Suprapubic skin (tissue), 4 donors: Measurements from ENCODE around the gene CIPC. TPM values are rescaled to one million over a fixed set of nuclear protein-coding genes. Genes with fewer than 3 reads are reported as not detected.

Source experiments
- DNase-seq, 2 donors: peaks; one replicate each; pipeline ENCODE4 v3.0.0-alpha.2; 2019; ENCODE audit warnings: low spot score in 2 of 2
- H3K27ac ChIP-seq: fragments of 200-600 bp; sonication (generic); one replicate; pipeline ENCODE4 v1.5.1; 2019
- H3K27me3 ChIP-seq: fragments of 200-600 bp; sonication (generic); one replicate; pipeline ENCODE4 v1.5.1; 2019
- H3K36me3 ChIP-seq: fragments of 200-600 bp; sonication (generic); one replicate; pipeline ENCODE4 v1.5.1; 2019
- H3K4me1 ChIP-seq: fragments of 200-600 bp; sonication (generic); one replicate; pipeline ENCODE4 v1.5.1; 2019
- H3K4me3 ChIP-seq: fragments of 200-600 bp; sonication (generic); one replicate; pipeline ENCODE4 v1.5.1; 2019; ENCODE audit warnings: mild to moderate bottlenecking
- H3K9me3 ChIP-seq: fragments of 200-600 bp; sonication (generic); one replicate; pipeline ENCODE4 v1.5.1; 2019
- CTCF ChIP-seq, 2 donors: fragments of 200-600 bp in 1 of 2; fragments of 450-650 bp in 1 of 2; sonication (generic) in 1 of 2; IDR thresholded peaks; one replicate each; pipeline ENCODE4 v1.5.1; 2016 to 2019; ENCODE audit warnings: antibody characterized with exemption in 2 of 2, mild to moderate bottlenecking in 1 of 2, moderate library complexity in 1 of 2
- EP300 ChIP-seq: sonication (generic); formaldehyde crosslinking; IDR thresholded peaks from one replicate; pipeline ENCODE4 v1.6.1; 2017; ENCODE audit warnings: antibody characterized with exemption
- POLR2A ChIP-seq, 2 donors: fragments of 450-650 bp; IDR thresholded peaks; one replicate each; pipeline ENCODE4 v1.6.1; 2017; ENCODE audit warnings: antibody characterized with exemption in 2 of 2, mild to moderate bottlenecking in 2 of 2, moderate library complexity in 2 of 2
- POLR2AphosphoS5 ChIP-seq, 3 donors: sonication (generic); formaldehyde crosslinking; IDR thresholded peaks; one replicate each; pipeline ENCODE4 v1.6.1; 2017; ENCODE audit warnings: antibody characterized with exemption in 3 of 3
- WGBS: methylation state at CpG from one replicate; pipeline ENCODE4 v1.1.5; 2018; 5-methylcytosine and 5-hydroxymethylcytosine counted together
- total RNA-seq, 4 donors: library from RNA; depleted of rRNA; stranded (reverse); fragments of >200 nt; gene quantifications; one replicate each; pipeline ENCODE4 v1.1.0, GENCODE V29; 2016

The CIPC gene
- total RNA-seq, 4 donors from 2014 or later: 47.2 to 79.0 (median 53.9) TPM

DNA sequence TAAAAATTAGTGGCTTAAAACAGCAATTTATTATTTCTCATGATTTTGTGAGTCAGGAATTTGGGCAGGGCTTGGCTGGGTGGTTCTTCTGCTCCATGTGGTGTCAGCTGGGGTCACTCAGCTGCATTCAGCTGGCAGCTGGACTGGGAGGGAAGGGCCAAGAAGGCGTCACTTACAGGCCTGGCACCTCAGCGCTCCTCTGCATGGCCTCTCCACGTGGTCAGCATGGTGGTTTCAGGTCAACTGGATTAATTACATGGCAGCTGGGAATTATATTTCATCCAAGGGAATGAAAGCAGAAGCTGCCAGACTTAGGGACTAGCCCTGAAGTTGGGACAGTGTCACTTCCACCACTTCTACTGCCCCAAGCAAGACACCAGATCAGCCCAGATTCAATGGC, 42.1 kb upstream of the CIPC start:
- Histone ChIP-seq H3K27me3 (no peaks in the 10 kb centered on the region), H3K9me3 (no peaks in the 10 kb centered on the region), H3K4me3 (no peak overlapping the region), H3K36me3 (no peaks in the 10 kb centered on the region), H3K27ac (no peak overlapping the region), H3K4me1 (peaks cover 31% of the 10 kb centered on the region)
- no peak for DNase-seq
- TF ChIP-seq POLR2AphosphoS5 (IDR thresholded peaks at IDR 0.05) (no peak), POLR2A (IDR thresholded peaks at IDR 0.05) (no peak), EP300 (no peak)
- WGBS: 86% methylated on average over 3 of the region's 3 CpGs

DNA sequence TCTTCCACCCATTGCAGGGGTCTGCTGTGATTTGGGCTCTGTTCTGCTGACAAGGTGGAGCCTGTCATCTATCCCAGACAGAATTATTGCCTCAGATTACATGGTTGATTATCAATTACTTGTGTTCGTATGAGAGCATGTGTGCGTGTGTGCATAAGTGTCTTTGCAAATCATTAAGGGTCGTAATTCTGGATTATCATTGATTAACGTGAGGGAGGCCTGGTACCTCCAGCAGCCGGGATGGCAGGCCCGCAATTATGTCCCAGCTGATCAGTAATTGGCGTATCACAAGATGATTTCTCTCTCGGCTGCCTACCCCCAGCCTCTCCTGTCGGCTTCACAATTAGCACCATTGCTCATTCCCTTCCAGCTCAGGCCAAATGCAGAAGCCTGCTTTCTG, 39.9 kb upstream of the CIPC start:
- H3K27ac ChIP-seq: no peak overlapping the region
- no peak for TF ChIP-seq POLR2AphosphoS5 (IDR thresholded peaks at IDR 0.05)
- TF ChIP-seq POLR2A (IDR thresholded peaks at IDR 0.05): no peak
- TF ChIP-seq CTCF (IDR thresholded peaks at IDR 0.05): no peak
- TF ChIP-seq EP300: no peak
- WGBS: 83% methylated on average over 9 of the region's 9 CpGs

GRCh38 chr14:77058785-77059184, 39.3 kb upstream of the CIPC start:
- Histone ChIP-seq H3K27ac (no peak overlapping the region), H3K27me3 (no peaks in the 10 kb centered on the region), H3K36me3 (no peaks in the 10 kb centered on the region), H3K4me3 (no peak overlapping the region), H3K9me3 (no peaks in the 10 kb centered on the region), H3K4me1 (peaks cover 6% of the 10 kb centered on the region)
- no peak for DNase-seq
- TF ChIP-seq POLR2A (IDR thresholded peaks at IDR 0.05) (no peak), POLR2AphosphoS5 (IDR thresholded peaks at IDR 0.05) (no peak), EP300 (no peak), CTCF (IDR thresholded peaks at IDR 0.05) (no peak)
- 75% methylated on average over 9 of the region's 9 CpGs for WGBS

More for the DNA sequence above, 39.9 kb upstream of the CIPC start:
- Histone ChIP-seq H3K4me1 (peaks cover 10% of the 10 kb centered on the region), H3K9me3 (no peaks in the 10 kb centered on the region), H3K27me3 (no peaks in the 10 kb centered on the region), H3K36me3 (no peaks in the 10 kb centered on the region), H3K4me3 (no peak overlapping the region)
- no peak for DNase-seq

DNA sequence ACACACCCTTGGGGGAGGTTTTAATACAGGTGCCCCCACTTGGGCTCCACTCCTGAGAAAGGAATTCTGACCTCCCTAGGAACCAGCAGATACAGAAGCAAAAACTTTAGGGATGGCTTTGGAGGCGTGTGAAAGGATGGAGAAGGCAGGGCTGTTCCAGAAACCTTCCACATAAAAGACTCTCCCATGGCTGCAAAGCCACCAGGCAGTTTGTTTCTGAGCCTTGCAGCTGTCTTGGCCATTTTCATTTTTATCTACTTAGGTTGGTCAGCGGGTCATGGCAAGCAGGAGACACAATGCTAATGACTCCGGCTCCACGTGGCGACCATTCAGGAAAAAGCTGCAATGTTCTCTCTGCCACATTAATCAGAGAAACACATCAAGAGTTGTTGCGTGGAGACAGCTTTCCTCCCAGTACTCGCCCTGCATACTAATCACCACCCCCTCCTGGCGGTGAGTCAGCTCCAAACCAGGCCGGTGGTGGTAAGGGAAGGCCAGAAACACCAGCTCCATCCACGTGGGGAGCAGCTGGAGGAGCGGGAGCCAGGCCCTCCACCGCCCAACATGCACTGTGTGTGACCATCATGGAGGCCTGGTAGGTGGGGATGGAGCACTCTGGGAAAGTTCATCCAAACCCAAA, 38.7 kb upstream of the CIPC start:
- Histone ChIP-seq H3K9me3 (no peaks in the 10 kb centered on the region), H3K4me1 (peaks cover 10% of the 10 kb centered on the region), H3K27me3 (no peaks in the 10 kb centered on the region), H3K36me3 (no peaks in the 10 kb centered on the region), H3K4me3 (no peak overlapping the region), H3K27ac (no peak overlapping the region)
- 41% methylated on average over 11 of the region's 12 CpGs for WGBS
- DNase-seq: peak in 1 of 2 donors; percentile 88
- TF ChIP-seq POLR2A (IDR thresholded peaks at IDR 0.05) (no peak), CTCF (IDR thresholded peaks at IDR 0.05) (peak in 1 of 2 donors; percentile 9), POLR2AphosphoS5 (IDR thresholded peaks at IDR 0.05) (peak in 2 of 3 donors; percentile 15 to 70)

DNA sequence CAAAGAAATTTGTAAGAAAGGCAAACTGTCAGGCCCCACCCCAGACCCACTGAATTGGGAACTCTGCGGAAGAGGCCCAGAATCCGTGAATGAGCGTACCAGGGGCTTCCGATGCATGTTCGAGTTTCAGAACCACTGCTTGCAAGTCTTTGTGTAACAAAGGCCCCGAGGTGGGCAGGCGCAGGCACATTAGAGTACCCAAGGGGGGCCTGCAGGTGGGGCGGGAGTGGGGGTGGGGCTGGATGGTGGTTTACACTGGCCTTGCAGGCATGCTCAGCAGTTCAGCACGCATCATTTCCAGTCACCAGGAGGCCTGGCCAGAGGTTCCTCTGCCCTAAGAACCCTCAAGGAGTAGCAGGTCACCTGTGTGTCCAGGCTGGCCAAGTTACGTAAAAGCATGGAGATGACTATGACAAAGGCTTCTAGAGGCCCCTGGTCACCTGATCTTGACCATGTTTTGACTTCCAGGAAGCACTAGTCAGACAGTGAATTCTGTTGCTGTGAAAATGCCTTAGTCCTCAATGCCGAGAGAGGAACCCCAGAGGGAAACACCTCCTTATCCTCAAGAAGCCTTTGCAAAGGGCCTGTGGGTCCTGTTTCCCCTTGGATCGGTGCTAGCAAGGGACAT, 36.3 kb upstream of the CIPC start:
- H3K4me3 ChIP-seq: no peak overlapping the region
- 92% methylated on average over 7 of the region's 12 CpGs for WGBS
- no peaks in the 10 kb centered on the region for H3K36me3 ChIP-seq
- TF ChIP-seq POLR2A (IDR thresholded peaks at IDR 0.05) (no peak), POLR2AphosphoS5 (IDR thresholded peaks at IDR 0.05) (no peak), EP300 (no peak), CTCF (IDR thresholded peaks at IDR 0.05) (no peak)
- no peaks in the 10 kb centered on the region for H3K9me3 ChIP-seq
- no peak for DNase-seq
- no peak overlapping the region for H3K27ac ChIP-seq
- peaks cover 22% of the 10 kb centered on the region for H3K4me1 ChIP-seq
- H3K27me3 ChIP-seq: no peaks in the 10 kb centered on the region
